ENCODE measurements around the gene PTPRR.

The PTPRR gene

GRCh38 chr12:70645494-70646317, 274.8 kb downstream of the PTPRR start:
- peak; percentile 14 for DNase-seq (ENCODE audit: low spot score)

GRCh38 chr12:70644861-70645260, 275.7 kb downstream of the PTPRR start:
- DNase-seq (ENCODE audit: low spot score), result no peak

GRCh38 chr12:70643939-70644338, 276.6 kb downstream of the PTPRR start:
- DNase-seq (ENCODE audit: low spot score), result no peak

- DNase-seq (ENCODE audit: low spot score), result no peak
These were observed 278.8 kb downstream of the PTPRR start for GRCh38 chr12:70641691-70642090.

- no peak for DNase-seq (ENCODE audit: low spot score)
These were observed 279.6 kb downstream of the PTPRR start for GRCh38 chr12:70640901-70641300.

- no peak for DNase-seq (ENCODE audit: low spot score)
These were observed 281.0 kb downstream of the PTPRR start for GRCh38 chr12:70639535-70639934.

GRCh38 chr12:70638639-70639360, 281.7 kb downstream of the PTPRR start:
- DNase-seq (ENCODE audit: low spot score), result no peak

- DNase-seq (ENCODE audit: low spot score), result no peak
These were observed 283.0 kb downstream of the PTPRR start, which contains the start of gene PTPRB for GRCh38 chr12:70637303-70638085. Gene PTPRB, minus strand, starts transcription at chr12:70637429. Its CDS starts 34 bp downstream, at chr12:70637395.

- DNase-seq (ENCODE audit: low spot score), result no peak
These were observed 284.8 kb downstream of the PTPRR start for GRCh38 chr12:70635755-70636154.

- DNase-seq (ENCODE audit: low spot score), result no peak
These were observed 291.6 kb downstream of the PTPRR start for GRCh38 chr12:70628701-70629480.

- DNase-seq (ENCODE audit: low spot score), result no peak
These were observed 292.9 kb downstream of the PTPRR start for GRCh38 chr12:70627677-70628076.

GRCh38 chr12:70626180-70626579, 294.4 kb downstream of the PTPRR start:
- no peak for DNase-seq (ENCODE audit: low spot score)

- no peak for DNase-seq (ENCODE audit: low spot score)
These were observed 300.9 kb downstream of the PTPRR start for GRCh38 chr12:70619471-70620152.

GRCh38 chr12:70618371-70618770, 302.2 kb downstream of the PTPRR start:
- DNase-seq (ENCODE audit: low spot score), result no peak

- no peak for DNase-seq (ENCODE audit: low spot score)
These were observed 303.1 kb downstream of the PTPRR start for GRCh38 chr12:70617450-70617849.

GRCh38 chr12:70615174-70615866, 305.2 kb downstream of the PTPRR start:
- no peak for DNase-seq (ENCODE audit: low spot score)

- peak; percentile 54 for DNase-seq (ENCODE audit: low spot score)
These were observed 310.6 kb downstream of the PTPRR start for GRCh38 chr12:70609739-70610491.

- peak; percentile 20 for DNase-seq (ENCODE audit: low spot score)
These were observed 311.3 kb downstream of the PTPRR start for GRCh38 chr12:70609203-70609602.

- DNase-seq (ENCODE audit: low spot score), result no peak
These were observed 312.4 kb downstream of the PTPRR start for GRCh38 chr12:70608184-70608583.

GRCh38 chr12:70607107-70607506, 313.4 kb downstream of the PTPRR start:
- no peak for DNase-seq (ENCODE audit: low spot score)

Data from HuH-7 (cell line).